Lower lobe of right lung (tissue), 2 donors: ENCODE results near the gene SPAG5. TPM values are rescaled to one million over a fixed set of nuclear protein-coding genes. Genes with fewer than 3 reads are reported as not detected.

Experiments used
- ATAC-seq, 2 donors: fragments of 200-7000 bp; cut with Tn5 transposase; one replicate each; pipeline ENCODE4 v1.9.1; 2020 to 2022; ENCODE audit warnings: mild to moderate bottlenecking in 2 of 2, moderate library complexity in 2 of 2
- DNase-seq: peaks from one replicate; pipeline ENCODE4 v3.0.0-alpha.2; 2020
- H3K27ac ChIP-seq: fragments of 200-600 bp; one replicate; pipeline ENCODE4 v1.8.0; 2022
- H3K27me3 ChIP-seq: fragments of 200-600 bp; one replicate; pipeline ENCODE4 v1.8.0; 2022; ENCODE audit warnings: low read depth
- H3K36me3 ChIP-seq: fragments of 200-600 bp; one replicate; pipeline ENCODE4 v1.8.0; 2022; ENCODE audit warnings: mild to moderate bottlenecking
- H3K4me1 ChIP-seq: fragments of 200-600 bp; one replicate; pipeline ENCODE4 v1.8.0; 2022
- H3K4me3 ChIP-seq: fragments of 200-600 bp; one replicate; pipeline ENCODE4 v1.8.0; 2022; ENCODE audit warnings: mild to moderate bottlenecking
- H3K9me3 ChIP-seq: fragments of 200-600 bp; one replicate; pipeline ENCODE4 v1.8.0; 2022
- CTCF ChIP-seq: fragments of 200-600 bp; IDR thresholded peaks from one replicate; pipeline ENCODE4 v1.8.0; 2022; ENCODE audit warnings: antibody characterized with exemption, mild to moderate bottlenecking
- intact Hi-C: fragments of 100-400 bp; cut with DNase I; formaldehyde crosslinking; loops from one replicate; pipeline ENCODE4 v1.11.0; 2022
- total RNA-seq: library from RNA; stranded (reverse); fragmentation: NEBNext Ultra II Directional; extraction: Animal tissue kit (Norgen Biotek cat#: 25700); gene quantifications from one replicate; pipeline ENCODE4 v1.2.1, GENCODE V29; 2021
- donor health status: DM: no; HTN: yes; CAD: no; lungs with severe emphysema.

Gene SPAG5
- total RNA-seq, 1 donor from 2014 or later = 4.9 TPM

- Histone ChIP-seq H3K27ac (no peak overlapping the region), H3K36me3 (peaks cover 12% of the 10 kb centered on the region), H3K27me3 (no peaks in the 10 kb centered on the region), H3K4me1 (peaks cover 23% of the 10 kb centered on the region), H3K9me3 (no peaks in the 10 kb centered on the region), H3K4me3 (no peak overlapping the region)
- no peak for DNase-seq
- ATAC-seq = no peak
- TF ChIP-seq CTCF = no peak
- intact Hi-C loops = loop anchor here (10.0 kb wide), 1 partner anchor 51 kb away; no protein-coding TSS in a partner anchor
These were observed 52.9 kb downstream of the SPAG5 start for GRCh38 chr17:28545787-28546415.

- H3K4me3 ChIP-seq = no peak overlapping the region
- intact Hi-C loops = loop anchor here (10.0 kb wide), 1 partner anchor 50 kb away; no protein-coding TSS in a partner anchor
- H3K36me3 ChIP-seq = peaks cover 12% of the 10 kb centered on the region
- no peaks in the 10 kb centered on the region for H3K9me3 ChIP-seq
- ATAC-seq (no peak), DNase-seq (no peak)
- H3K27ac ChIP-seq = no peak overlapping the region
- no peaks in the 10 kb centered on the region for H3K27me3 ChIP-seq
- TF ChIP-seq CTCF = no peak
- H3K4me1 ChIP-seq = peaks cover 19% of the 10 kb centered on the region
These were observed 53.7 kb downstream of the SPAG5 start for GRCh38 chr17:28545141-28545503.

- DNase-seq (no peak), ATAC-seq (no peak)
- TF ChIP-seq CTCF = no peak
- H3K4me3 ChIP-seq = no peak overlapping the region
- no peaks in the 10 kb centered on the region for H3K27me3 ChIP-seq
- intact Hi-C loops = loop anchor here (10.0 kb wide), 1 partner anchor 50 kb away; no protein-coding TSS in a partner anchor
- no peak overlapping the region for H3K27ac ChIP-seq
- peaks cover 13% of the 10 kb centered on the region for H3K4me1 ChIP-seq
- no peaks in the 10 kb centered on the region for H3K9me3 ChIP-seq
- peaks cover 12% of the 10 kb centered on the region for H3K36me3 ChIP-seq
These were observed 54.3 kb downstream of the SPAG5 start for GRCh38 chr17:28544402-28545140.

- H3K27ac ChIP-seq = no peak overlapping the region
- intact Hi-C loops = loop anchor here (10.0 kb wide), 1 partner anchor 47 kb away; no protein-coding TSS in a partner anchor
These were observed 57.4 kb downstream of the SPAG5 start for GRCh38 chr17:28541439-28541838.

GRCh38 chr17:28540231-28540630, 58.6 kb downstream of the SPAG5 start:
- intact Hi-C loops = loop anchor here (10.0 kb wide), 1 partner anchor 45 kb away; no protein-coding TSS in a partner anchor
- ATAC-seq (no peak), DNase-seq (no peak)

More at GRCh38 chr17:28541439-28541838, 57.4 kb downstream of the SPAG5 start:
- no peak for TF ChIP-seq CTCF
- no peaks in the 10 kb centered on the region for H3K4me1 ChIP-seq
- H3K27me3 ChIP-seq = no peaks in the 10 kb centered on the region
- H3K9me3 ChIP-seq = no peaks in the 10 kb centered on the region
- DNase-seq (no peak), ATAC-seq (no peak)
- H3K4me3 ChIP-seq = no peak overlapping the region
- peaks cover under 1% of the 10 kb centered on the region for H3K36me3 ChIP-seq

More at GRCh38 chr17:28540231-28540630, 58.6 kb downstream of the SPAG5 start:
- no peaks in the 10 kb centered on the region for H3K9me3 ChIP-seq
- no peaks in the 10 kb centered on the region for H3K27me3 ChIP-seq
- no peaks in the 10 kb centered on the region for H3K4me1 ChIP-seq
- TF ChIP-seq CTCF = no peak
- H3K4me3 ChIP-seq = no peak overlapping the region
- no peak overlapping the region for H3K27ac ChIP-seq
- H3K36me3 ChIP-seq = no peaks in the 10 kb centered on the region
